ENCODE results near the gene MARCHF3. TPM values are rescaled to one million over a fixed set of nuclear protein-coding genes. Genes with fewer than 3 reads are reported as not detected.
A peak's percentile ranks its signal among the peaks of the same experiment; 100 is the strongest.
"Not testable (repeated sequence)": the region's sequence is repeated elsewhere in the genome, so short reads cannot be mapped to it uniquely, and the experiment has no call there.

MARCHF3 gene
- total RNA-seq, 4 donors from 2014 or later: 6.2 to 11.9 (median 8.1) TPM

DNA sequence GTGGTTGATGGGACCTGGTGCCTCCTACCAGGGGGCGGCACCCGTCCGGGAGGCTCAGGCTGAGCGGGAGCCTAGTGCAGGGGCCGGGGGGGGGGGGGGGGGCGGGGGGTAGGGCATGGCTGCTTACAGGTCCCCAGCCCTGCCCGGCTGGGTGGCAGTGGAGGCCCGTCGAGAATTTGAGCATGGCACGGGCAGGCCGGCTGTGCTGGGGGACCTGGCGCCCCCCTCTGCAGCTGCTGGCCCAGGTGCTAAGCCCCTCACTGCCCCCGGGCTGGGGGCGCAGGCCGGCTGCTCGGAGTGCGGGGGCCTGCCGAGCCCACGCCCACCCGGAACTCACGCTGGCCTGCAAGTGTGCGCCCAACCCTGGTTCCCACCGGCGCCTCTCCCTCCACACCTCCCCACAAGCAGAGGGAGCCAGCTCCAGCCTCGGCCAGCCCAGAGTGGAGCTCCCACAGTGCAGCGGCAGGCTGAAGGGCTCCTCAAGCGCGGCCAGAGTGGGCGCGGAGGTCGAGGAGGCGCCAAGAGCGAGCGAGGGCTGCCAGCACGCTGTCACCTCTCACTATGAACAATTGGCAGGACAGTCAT lies 175.7 kb downstream of the MARCHF3 start:
- intact Hi-C loops (cut with DNase I; ENCODE audit: low total_unique reads): no loop called here
- H3K27ac ChIP-seq: no peak overlapping the region
- DNase-seq: no peak
- no peak overlapping the region for H3K4me3 ChIP-seq
- no peaks in the 10 kb centered on the region for H3K4me1 ChIP-seq
- H3K27me3 ChIP-seq: no peaks in the 10 kb centered on the region
- H3K36me3 ChIP-seq: no peaks in the 10 kb centered on the region
- H3K9me3 ChIP-seq: no peaks in the 10 kb centered on the region
- TF ChIP-seq POLR2A (IDR thresholded peaks at IDR 0.05): no peak
- TF ChIP-seq, protein P1, sequence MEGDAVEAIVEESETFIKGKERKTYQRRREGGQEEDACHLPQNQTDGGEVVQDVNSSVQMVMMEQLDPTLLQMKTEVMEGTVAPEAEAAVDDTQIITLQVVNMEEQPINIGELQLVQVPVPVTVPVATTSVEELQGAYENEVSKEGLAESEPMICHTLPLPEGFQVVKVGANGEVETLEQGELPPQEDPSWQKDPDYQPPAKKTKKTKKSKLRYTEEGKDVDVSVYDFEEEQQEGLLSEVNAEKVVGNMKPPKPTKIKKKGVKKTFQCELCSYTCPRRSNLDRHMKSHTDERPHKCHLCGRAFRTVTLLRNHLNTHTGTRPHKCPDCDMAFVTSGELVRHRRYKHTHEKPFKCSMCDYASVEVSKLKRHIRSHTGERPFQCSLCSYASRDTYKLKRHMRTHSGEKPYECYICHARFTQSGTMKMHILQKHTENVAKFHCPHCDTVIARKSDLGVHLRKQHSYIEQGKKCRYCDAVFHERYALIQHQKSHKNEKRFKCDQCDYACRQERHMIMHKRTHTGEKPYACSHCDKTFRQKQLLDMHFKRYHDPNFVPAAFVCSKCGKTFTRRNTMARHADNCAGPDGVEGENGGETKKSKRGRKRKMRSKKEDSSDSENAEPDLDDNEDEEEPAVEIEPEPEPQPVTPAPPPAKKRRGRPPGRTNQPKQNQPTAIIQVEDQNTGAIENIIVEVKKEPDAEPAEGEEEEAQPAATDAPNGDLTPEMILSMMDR (IDR thresholded peaks at IDR 0.05): no peak

DNA sequence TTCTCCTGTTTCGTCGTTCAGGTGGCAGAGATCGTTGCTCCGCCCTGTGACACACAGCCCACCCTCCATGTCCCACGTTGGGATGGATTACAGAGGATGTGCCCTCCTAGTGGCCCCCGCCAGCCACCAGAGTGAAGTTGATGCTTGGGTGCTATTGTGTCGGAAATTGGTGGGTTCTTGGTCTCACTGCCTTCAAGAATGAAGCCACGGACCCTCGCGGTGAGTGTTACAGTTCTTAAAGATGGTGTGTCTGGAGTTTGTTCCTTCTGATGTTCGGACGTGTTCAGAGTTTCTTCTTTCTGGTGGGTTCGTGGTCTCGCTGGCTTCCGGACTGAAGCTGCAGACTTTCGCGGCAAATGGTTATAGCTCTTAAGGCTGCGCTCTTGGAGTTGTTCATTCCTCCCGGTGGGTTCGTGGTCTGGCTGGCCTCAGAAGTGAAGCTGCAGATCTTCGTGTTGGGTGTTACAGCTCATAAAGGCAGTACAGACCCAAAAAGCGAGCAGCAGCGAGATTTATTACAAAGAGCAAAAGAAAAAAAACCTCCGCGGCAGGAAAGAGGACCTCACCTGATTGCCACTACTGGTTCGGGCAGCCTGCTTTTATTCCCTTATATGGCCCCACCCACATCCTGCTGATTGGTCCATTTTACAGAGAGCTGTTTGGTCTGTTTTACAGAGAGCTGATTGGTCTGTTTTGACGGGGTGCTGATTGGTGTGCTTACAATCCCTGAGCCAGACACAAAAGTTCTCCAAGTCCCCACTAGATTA lies 176.6 kb downstream of the MARCHF3 start:
- H3K4me1 ChIP-seq; DNase-seq; H3K9me3 ChIP-seq; H3K4me3 ChIP-seq; intact Hi-C loops (cut with DNase I; ENCODE audit: low total_unique reads); H3K36me3 ChIP-seq; H3K27me3 ChIP-seq; H3K27ac ChIP-seq: not testable (repeated sequence)

DNA sequence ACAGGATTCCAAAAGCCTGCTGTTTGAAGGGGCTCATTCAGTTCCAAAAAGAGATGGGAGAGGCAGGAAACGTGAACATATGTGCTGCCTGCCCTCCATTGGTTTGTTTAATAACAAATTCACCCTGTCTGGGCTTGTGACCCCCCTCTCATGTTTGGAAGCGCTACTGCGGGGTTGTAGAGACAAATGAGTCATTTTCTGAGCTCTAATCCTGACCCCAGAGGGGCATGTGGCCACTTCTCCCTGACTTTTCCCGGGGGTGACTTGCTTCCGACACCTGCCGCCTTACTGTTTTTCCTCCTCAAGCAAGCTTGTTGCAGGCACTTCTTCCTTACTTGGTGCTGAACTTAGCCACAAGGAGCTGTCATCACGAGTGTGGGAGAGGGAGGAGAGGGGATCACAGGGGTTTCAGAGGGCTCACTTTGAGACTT lies 177.5 kb downstream of the MARCHF3 start:
- Histone ChIP-seq H3K4me3 (no peak overlapping the region), H3K27me3 (no peaks in the 10 kb centered on the region), H3K9me3 (no peaks in the 10 kb centered on the region), H3K4me1 (peaks cover 0 to under 1% of the 10 kb centered on the region in 2 donors), H3K27ac (peak overlapping the region in 1 of 2 donors; percentile 66), H3K36me3 (no peaks in the 10 kb centered on the region)
- TF ChIP-seq, protein P1 (IDR thresholded peaks at IDR 0.05): no peak
- TF ChIP-seq POLR2A (IDR thresholded peaks at IDR 0.05): no peak
- no peak for DNase-seq
- intact Hi-C loops (cut with DNase I; ENCODE audit: low total_unique reads): no loop called here

DNA sequence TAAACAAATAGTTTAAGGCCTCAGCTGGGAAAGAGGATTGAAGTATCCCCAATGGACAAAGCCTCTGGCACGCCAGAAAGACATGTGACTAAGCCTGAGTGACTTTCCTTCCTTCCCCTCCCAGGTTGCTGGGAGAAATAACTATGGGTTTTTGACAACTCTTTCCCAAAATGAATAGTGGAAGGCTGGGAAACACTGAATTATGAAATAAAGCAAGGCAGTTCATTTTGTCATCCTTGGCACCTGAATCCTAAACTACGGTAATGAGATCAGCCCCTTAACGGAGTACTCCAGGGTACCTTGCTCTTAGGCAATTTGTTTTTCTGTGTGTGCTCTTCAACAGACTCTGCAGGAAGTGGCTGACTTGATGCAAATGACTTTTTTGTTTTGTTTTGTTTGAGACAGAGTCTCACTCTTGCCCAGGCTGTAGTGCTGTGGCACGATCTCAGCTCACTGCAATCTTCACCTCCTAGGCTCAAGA lies 178.2 kb downstream of the MARCHF3 start:
- H3K36me3 ChIP-seq: no peaks in the 10 kb centered on the region
- H3K4me1 ChIP-seq: peaks cover 0 to 4% of the 10 kb centered on the region in 2 donors
- intact Hi-C loops (cut with DNase I; ENCODE audit: low total_unique reads): no loop called here
- peak in 1 of 2 donors; percentile 43 for DNase-seq
- TF ChIP-seq POLR2A (IDR thresholded peaks at IDR 0.05): no peak
- TF ChIP-seq, protein P1 (IDR thresholded peaks at IDR 0.05): no peak
- no peaks in the 10 kb centered on the region for H3K27me3 ChIP-seq
- no peak overlapping the region for H3K4me3 ChIP-seq
- H3K27ac ChIP-seq: peak overlapping the region; percentile 25 to 66
- H3K9me3 ChIP-seq: no peaks in the 10 kb centered on the region

DNA sequence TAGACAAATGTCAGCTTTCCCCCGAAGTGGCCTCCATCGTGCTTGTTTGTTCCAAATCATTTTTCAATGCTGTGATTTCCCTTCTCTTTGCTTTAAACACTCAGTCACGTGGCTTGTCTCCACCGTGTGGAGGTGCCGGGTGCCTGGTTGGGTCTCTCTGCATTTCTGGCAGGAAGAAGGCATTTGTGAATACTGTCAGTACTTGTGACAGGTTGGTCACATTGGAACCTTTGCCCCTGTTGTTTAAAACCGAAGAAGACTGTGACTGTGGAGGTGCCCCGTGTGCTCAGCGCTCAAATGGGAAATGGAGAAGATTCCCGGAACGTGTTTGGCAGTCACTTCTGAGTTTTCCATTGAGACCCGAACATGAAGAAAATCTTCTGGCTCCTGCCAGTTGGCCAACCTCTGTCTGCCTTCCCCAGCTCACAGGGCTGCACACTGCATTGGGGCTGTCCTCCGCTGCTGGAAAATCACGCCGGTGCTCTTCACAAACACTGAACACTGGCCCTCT lies 178.8 kb downstream of the MARCHF3 start:
- no peak for DNase-seq
- Histone ChIP-seq H3K27ac (peak overlapping the region; percentile 25 to 66), H3K4me3 (no peak overlapping the region)

More for the DNA sequence above, 178.8 kb downstream of the MARCHF3 start:
- no peak for TF ChIP-seq POLR2A (IDR thresholded peaks at IDR 0.05)
- TF ChIP-seq, protein P1 (IDR thresholded peaks at IDR 0.05): no peak
- Histone ChIP-seq H3K36me3 (no peaks in the 10 kb centered on the region), H3K4me1 (peaks cover 0 to 4% of the 10 kb centered on the region in 2 donors), H3K9me3 (no peaks in the 10 kb centered on the region), H3K27me3 (no peaks in the 10 kb centered on the region)
- intact Hi-C loops (cut with DNase I; ENCODE audit: low total_unique reads): no loop called here
